Lower leg skin (tissue), 4 donors: ENCODE results near the gene PGM5. TPM values are rescaled to one million over a fixed set of nuclear protein-coding genes. Genes with fewer than 3 reads are reported as not detected.
"Not testable (repeated sequence)": the region's sequence is repeated elsewhere in the genome, so short reads cannot be mapped to it uniquely, and the experiment has no call there.

Experiments
- DNase-seq, 2 donors: peaks; one replicate each; pipeline ENCODE4 v3.0.0-alpha.2; 2019; ENCODE audit warnings: low spot score in 2 of 2
- H3K4me3 ChIP-seq: fragments of 200-600 bp; sonication (generic); 2 replicates; pipeline ENCODE4 v1.5.1; 2017; ENCODE audit warnings: mild to moderate bottlenecking, low read depth; ENCODE audit not compliant: poor library complexity, severe bottlenecking
- CTCF ChIP-seq, 3 donors: fragments of 450-650 bp; IDR thresholded peaks; one replicate each; pipeline ENCODE4 v1.5.1; 2016; ENCODE audit warnings: antibody characterized with exemption in 3 of 3, mild to moderate bottlenecking in 3 of 3, moderate library complexity in 2 of 3
- POLR2A ChIP-seq, 2 donors: fragments of 450-650 bp; IDR thresholded peaks; one replicate each; pipeline ENCODE4 v1.6.1; 2016 to 2017; ENCODE audit warnings: antibody characterized with exemption in 2 of 2, mild to moderate bottlenecking in 1 of 2, moderate library complexity in 1 of 2
- WGBS, 2 donors: methylation state at CpG; one replicate each; pipeline ENCODE4 v1.1.5; 2018; 5-methylcytosine and 5-hydroxymethylcytosine counted together
- intact Hi-C: fragments of 100-400 bp; cut with DNase I; formaldehyde crosslinking; loops from one replicate; pipeline ENCODE4 v1.15.0; 2023; ENCODE audit warnings: low total_unique reads
- total RNA-seq, 4 donors: library from RNA; depleted of rRNA; stranded (reverse); fragments of >200 nt; gene quantifications; one replicate each; pipeline ENCODE4 v1.1.0, GENCODE V29; 2016

PGM5 gene
- total RNA-seq, 4 donors from 2014 or later: 7.3 to 16.8 (median 8.7) TPM

GRCh38 chr9:68404421-68405185 lies 48.2 kb downstream of the PGM5 start:
- DNase-seq, H3K4me3 ChIP-seq, intact Hi-C loops: not testable (repeated sequence)
- WGBS, 2 donors: 81% methylated on average over 3 of the region's 3 CpGs

- intact Hi-C loops, DNase-seq, H3K4me3 ChIP-seq: not testable (repeated sequence)
Observed at GRCh38 chr9:68411865-68412264, 55.5 kb downstream of the PGM5 start.

GRCh38 chr9:68412754-68413153 lies 56.3 kb downstream of the PGM5 start:
- DNase-seq, H3K4me3 ChIP-seq, intact Hi-C loops: not testable (repeated sequence)
- whole genome bisulfite sequencing, 2 donors: 64 to 85% methylated on average over 2 of the region's 2 CpGs

GRCh38 chr9:68415065-68415464 lies 58.7 kb downstream of the PGM5 start:
- intact Hi-C loops, H3K4me3 ChIP-seq, DNase-seq: not testable (repeated sequence)
- 85 to 100% methylated on average over 1 of the region's 1 CpG for WGBS, 2 donors

GRCh38 chr9:68416936-68417564 lies 60.6 kb downstream of the PGM5 start:
- 70 to 71% methylated on average over 8 of the region's 8 CpGs for WGBS, 2 donors
- H3K4me3 ChIP-seq: no peak overlapping the region
- intact Hi-C loops: no loop called here
- DNase-seq: no peak
- TF ChIP-seq CTCF (IDR thresholded peaks at IDR 0.05): no peak
- TF ChIP-seq POLR2A (IDR thresholded peaks at IDR 0.05): no peak

GRCh38 chr9:68417762-68418161 lies 61.4 kb downstream of the PGM5 start:
- no peak for TF ChIP-seq CTCF (IDR thresholded peaks at IDR 0.05)
- no peak for TF ChIP-seq POLR2A (IDR thresholded peaks at IDR 0.05)
- DNase-seq: no peak
- H3K4me3 ChIP-seq: no peak overlapping the region
- intact Hi-C loops: no loop called here
- 79 to 99% methylated on average over 3 of the region's 3 CpGs for WGBS, 2 donors

GRCh38 chr9:68418259-68418845 lies 61.9 kb downstream of the PGM5 start:
- intact Hi-C loops: no loop called here
- no peak overlapping the region for H3K4me3 ChIP-seq
- no peak for DNase-seq
- 72 to 78% methylated on average over 10 to 11 of the region's 11 CpGs for WGBS, 2 donors
- no peak for TF ChIP-seq POLR2A (IDR thresholded peaks at IDR 0.05)
- no peak for TF ChIP-seq CTCF (IDR thresholded peaks at IDR 0.05)
